SK-N-SH (cell line): ENCODE data around the gene ZNF793. TPM values are rescaled to one million over a fixed set of nuclear protein-coding genes. Genes with fewer than 3 reads are reported as not detected.

ENCODE experiments used
- CTCF ChIA-PET: fragments of 300-600, 350-600 bp; formaldehyde crosslinking; extraction: SDS; loops from one replicate; lab custom pipeline; 2021; lab: Yijun Ruan, JAX
- POLR2A ChIA-PET: fragments of 350-600 bp; sonication (Branson Sonifier 250); formaldehyde crosslinking; extraction: SDS; loops from one replicate; lab custom pipeline; 2020; ENCODE audit warnings: antibody characterized with exemption, inconsistent platforms; lab: Yijun Ruan, JAX
- DNase-seq: peaks from one replicate; pipeline ENCODE4 v3.0.0; 2012
- H2AFZ ChIP-seq: fragments of 200-600 bp; sonication (generic); 2 replicates; pipeline ENCODE4 v1.8.1; 2016; ENCODE audit warnings: antibody characterized with exemption, mild to moderate bottlenecking, low read depth
- H3F3A ChIP-seq: fragments of 200-600 bp; sonication (generic); replicated peaks from 2 replicates; pipeline ENCODE3; 2016; ENCODE audit warnings: antibody characterized with exemption, mild to moderate bottlenecking; ENCODE audit not compliant: insufficient read depth
- H3K27ac ChIP-seq, 2 experiments: fragments of 200-500 bp in 1 of 2; fragments of 200-600 bp in 1 of 2; sonication (Bioruptor generic) in 1 of 2; sonication (generic), shearing (Covaris generic) in 1 of 2; 2 replicates each; pipeline versions ENCODE4 v1.5.1 to v1.6.1; 2014 to 2016; ENCODE audit warnings: low read depth in 2 of 2, inconsistent platforms in 1 of 2, low read length in 1 of 2, mild to moderate bottlenecking in 1 of 2, mixed read lengths in 1 of 2
- H3K27me3 ChIP-seq: fragments of 200-600 bp; sonication (generic), shearing (Covaris generic); 2 replicates; pipeline ENCODE4 v1.6.1; 2016; ENCODE audit warnings: mixed run types; ENCODE audit not compliant: insufficient read depth
- H3K36me3 ChIP-seq, 2 experiments: fragments of 200-500 bp in 1 of 2; fragments of 200-600 bp in 1 of 2; sonication (Bioruptor generic) in 1 of 2; sonication (generic) in 1 of 2; replicated peaks in 1 of 2; 2 replicates each; pipeline versions ENCODE3 to v1.5.1; 2014 to 2016; ENCODE audit warnings: low read length in 1 of 2, mild to moderate bottlenecking in 1 of 2; ENCODE audit not compliant: insufficient read depth in 2 of 2, control insufficient read depth in 1 of 2
- H3K4me1 ChIP-seq, 2 experiments: fragments of 200-500 bp in 1 of 2; fragments of 200-600 bp in 1 of 2; sonication (Bioruptor generic) in 1 of 2; sonication (generic), shearing (Covaris generic) in 1 of 2; 2 replicates each; pipeline versions ENCODE4 v1.5.1 to v1.6.1; 2014 to 2016; ENCODE audit warnings: low read depth in 1 of 2, low read length in 1 of 2, mixed run types in 1 of 2; ENCODE audit not compliant: insufficient read depth in 2 of 2, control insufficient read depth in 1 of 2
- H3K4me2 ChIP-seq: fragments of 200-600 bp; sonication (generic), shearing (Covaris generic); 2 replicates; pipeline ENCODE4 v1.6.1; 2017; ENCODE audit warnings: mixed run types
- H3K4me3 ChIP-seq, 2 experiments: fragments of 200-500 bp in 1 of 2; fragments of 200-600 bp in 1 of 2; sonication (Bioruptor generic) in 1 of 2; sonication (generic), shearing (Covaris generic) in 1 of 2; 2 replicates each; pipeline versions ENCODE4 v1.5.1 to v1.8.1; 2014 to 2016; ENCODE audit warnings: low read depth in 2 of 2, inconsistent platforms in 1 of 2, low read length in 1 of 2, mild to moderate bottlenecking in 1 of 2, mixed read lengths in 1 of 2, moderate library complexity in 1 of 2
- H3K79me2 ChIP-seq: fragments of 200-600 bp; sonication (generic); 2 replicates; pipeline ENCODE4 v1.8.1; 2017; ENCODE audit warnings: mild to moderate bottlenecking; ENCODE audit not compliant: insufficient read depth
- H3K9ac ChIP-seq: fragments of 200-600 bp; sonication (generic); 2 replicates; pipeline ENCODE4 v1.6.1; 2017; ENCODE audit warnings: mixed run types
- H3K9me2 ChIP-seq: fragments of 200-600 bp; sonication (generic); 2 replicates; pipeline ENCODE4 v1.6.1; 2017; ENCODE audit warnings: mixed run types
- H3K9me3 ChIP-seq: fragments of 200-600 bp; sonication (generic); 2 replicates; pipeline ENCODE4 v1.6.1; 2017; ENCODE audit warnings: mixed run types, mild to moderate bottlenecking, moderate library complexity
- H4K20me1 ChIP-seq: fragments of 200-600 bp; sonication (generic); 2 replicates; pipeline ENCODE4 v1.6.1; 2017; ENCODE audit warnings: mild to moderate bottlenecking, mixed run types; ENCODE audit not compliant: insufficient read depth
- CHD2 ChIP-seq: fragments of 150-350 bp; IDR thresholded peaks from 2 replicates; pipeline ENCODE4 v1.6.1; 2018; ENCODE audit warnings: low read length; ENCODE audit not compliant: partially characterized antibody
- FOXM1 ChIP-seq: IDR thresholded peaks from 2 replicates; pipeline ENCODE4 v1.4.0; 2012; ENCODE audit warnings: low read depth, mild to moderate bottlenecking
- GABPA ChIP-seq: IDR thresholded peaks from 2 replicates; pipeline ENCODE4 v1.4.0; 2012; ENCODE audit warnings: low read depth, mild to moderate bottlenecking
- MEF2A ChIP-seq: IDR thresholded peaks from 2 replicates; pipeline ENCODE4 v1.4.0; 2012; ENCODE audit warnings: low read depth, borderline replicate concordance
- NRF1 ChIP-seq: IDR thresholded peaks from 2 replicates; pipeline ENCODE4 v1.6.1; 2012; ENCODE audit warnings: low read depth, mild to moderate bottlenecking, low read length
- POLR2AphosphoS5 ChIP-seq: IDR thresholded peaks from 2 replicates; pipeline ENCODE4 v1.6.1; 2012; ENCODE audit warnings: low read depth, low read length
- RCOR1 ChIP-seq: fragments of 150-350 bp; IDR thresholded peaks from 2 replicates; pipeline ENCODE4 v1.6.1; 2017; ENCODE audit warnings: antibody characterized with exemption, low read length
- RFX5 ChIP-seq: IDR thresholded peaks from 2 replicates; pipeline ENCODE4 v1.6.1; 2012; ENCODE audit warnings: mild to moderate bottlenecking, improper control_type of control experiment, low read length
- RXRA ChIP-seq: IDR thresholded peaks from 2 replicates; pipeline ENCODE4 v1.4.0; 2012; ENCODE audit warnings: low read depth, mild to moderate bottlenecking, borderline replicate concordance
- SIN3A ChIP-seq: IDR thresholded peaks from 2 replicates; pipeline ENCODE4 v1.6.1; 2012; ENCODE audit warnings: low read depth, mild to moderate bottlenecking, low read length, moderate library complexity, borderline replicate concordance
- TAF1 ChIP-seq: IDR thresholded peaks from 2 replicates; pipeline ENCODE4 v1.6.1; 2012; ENCODE audit warnings: low read depth, mild to moderate bottlenecking, low read length, moderate library complexity, borderline replicate concordance
- TCF12 ChIP-seq: IDR thresholded peaks from 2 replicates; pipeline ENCODE4 v1.4.0; 2012
- WGBS: methylation state at CpG from one replicate; pipeline ENCODE4 v1.1.6; 2017; ENCODE audit warnings: low lambda C conversion rate; 5-methylcytosine and 5-hydroxymethylcytosine counted together
- polyA plus RNA-seq, 3 experiments: library from polyadenylated mRNA; depleted of rRNA; stranded (reverse); fragments of >200 nt; gene quantifications; 2 replicates each; pipeline ENCODE4 v1.2.3, GENCODE V29; 2012
- TF ChIP-seq, protein P1 (sequence below): IDR thresholded peaks from 2 replicates; pipeline ENCODE4 v1.4.0; 2012; ENCODE audit warnings: low read depth, borderline replicate concordance
- TF ChIP-seq, protein P2 (sequence below): IDR thresholded peaks from 2 replicates; pipeline ENCODE4 v1.4.0; 2012; ENCODE audit warnings: low read depth, borderline replicate concordance
- TF ChIP-seq, protein P3 (sequence below): fragments of 150-350 bp; IDR thresholded peaks from 2 replicates; pipeline ENCODE4 v1.6.1; 2016; ENCODE audit warnings: mild to moderate bottlenecking, low read depth, low read length
- TF ChIP-seq, protein P4 (sequence below): fragments of 150-350 bp; IDR thresholded peaks from 2 replicates; pipeline ENCODE4 v1.6.1; 2017; ENCODE audit warnings: antibody characterized with exemption, low read length, low read depth, borderline replicate concordance

ZNF793 gene
- polyA plus RNA-seq, 1 of the 3 experiments (the other 2 are of a cell fraction), result 2.3 TPM

- H3K4me1 ChIP-seq, result no peaks in the 10 kb centered on the region
- no peak for DNase-seq
- TF ChIP-seq RFX5 (no peak), NRF1 (no peak), RCOR1 (no peak), POLR2AphosphoS5 (no peak), SIN3A (no peak), FOXM1 (no peak), RXRA (no peak)
- TF ChIP-seq, protein P1, sequence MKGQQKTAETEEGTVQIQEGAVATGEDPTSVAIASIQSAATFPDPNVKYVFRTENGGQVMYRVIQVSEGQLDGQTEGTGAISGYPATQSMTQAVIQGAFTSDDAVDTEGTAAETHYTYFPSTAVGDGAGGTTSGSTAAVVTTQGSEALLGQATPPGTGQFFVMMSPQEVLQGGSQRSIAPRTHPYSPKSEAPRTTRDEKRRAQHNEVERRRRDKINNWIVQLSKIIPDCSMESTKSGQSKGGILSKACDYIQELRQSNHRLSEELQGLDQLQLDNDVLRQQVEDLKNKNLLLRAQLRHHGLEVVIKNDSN, result no peak
- TF ChIP-seq, protein P2, sequence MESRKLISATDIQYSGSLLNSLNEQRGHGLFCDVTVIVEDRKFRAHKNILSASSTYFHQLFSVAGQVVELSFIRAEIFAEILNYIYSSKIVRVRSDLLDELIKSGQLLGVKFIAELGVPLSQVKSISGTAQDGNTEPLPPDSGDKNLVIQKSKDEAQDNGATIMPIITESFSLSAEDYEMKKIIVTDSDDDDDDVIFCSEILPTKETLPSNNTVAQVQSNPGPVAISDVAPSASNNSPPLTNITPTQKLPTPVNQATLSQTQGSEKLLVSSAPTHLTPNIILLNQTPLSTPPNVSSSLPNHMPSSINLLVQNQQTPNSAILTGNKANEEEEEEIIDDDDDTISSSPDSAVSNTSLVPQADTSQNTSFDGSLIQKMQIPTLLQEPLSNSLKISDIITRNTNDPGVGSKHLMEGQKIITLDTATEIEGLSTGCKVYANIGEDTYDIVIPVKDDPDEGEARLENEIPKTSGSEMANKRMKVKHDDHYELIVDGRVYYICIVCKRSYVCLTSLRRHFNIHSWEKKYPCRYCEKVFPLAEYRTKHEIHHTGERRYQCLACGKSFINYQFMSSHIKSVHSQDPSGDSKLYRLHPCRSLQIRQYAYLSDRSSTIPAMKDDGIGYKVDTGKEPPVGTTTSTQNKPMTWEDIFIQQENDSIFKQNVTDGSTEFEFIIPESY, result no peak
- TF ChIP-seq, protein P3, sequence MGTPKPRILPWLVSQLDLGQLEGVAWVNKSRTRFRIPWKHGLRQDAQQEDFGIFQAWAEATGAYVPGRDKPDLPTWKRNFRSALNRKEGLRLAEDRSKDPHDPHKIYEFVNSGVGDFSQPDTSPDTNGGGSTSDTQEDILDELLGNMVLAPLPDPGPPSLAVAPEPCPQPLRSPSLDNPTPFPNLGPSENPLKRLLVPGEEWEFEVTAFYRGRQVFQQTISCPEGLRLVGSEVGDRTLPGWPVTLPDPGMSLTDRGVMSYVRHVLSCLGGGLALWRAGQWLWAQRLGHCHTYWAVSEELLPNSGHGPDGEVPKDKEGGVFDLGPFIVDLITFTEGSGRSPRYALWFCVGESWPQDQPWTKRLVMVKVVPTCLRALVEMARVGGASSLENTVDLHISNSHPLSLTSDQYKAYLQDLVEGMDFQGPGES, result no peak
- TF ChIP-seq, all 33 proteins: peak for 0
- no peak overlapping the region for H3K27ac ChIP-seq
- CTCF ChIA-PET, result interaction anchor here (1.1 kb wide), 1 partner anchor 20 kb away, joined by 3 read pairs; no protein-coding TSS in a partner anchor
- no peak overlapping the region for H2AFZ ChIP-seq
- POLR2A ChIA-PET, result no interaction called here
- H3K27me3 ChIP-seq, result no peaks in the 10 kb centered on the region
- H3K4me2 ChIP-seq, result no peak overlapping the region
- H3K79me2 ChIP-seq, result no peaks in the 10 kb centered on the region
- H3K9me3 ChIP-seq, result peaks cover 15% of the 10 kb centered on the region; the same call in 1 of the 2 replicates
- H3F3A ChIP-seq, result no peaks in the 10 kb centered on the region
- H3K4me3 ChIP-seq, result no peak overlapping the region
- no peak overlapping the region for H3K9ac ChIP-seq
- H3K9me2 ChIP-seq, result no peaks in the 10 kb centered on the region
- no peaks in the 10 kb centered on the region for H4K20me1 ChIP-seq
- peaks cover 17 to 22% of the 10 kb centered on the region in 2 experiments for H3K36me3 ChIP-seq
Observed at GRCh38 chr19:37572203-37572602, 65.5 kb downstream of the ZNF793 start.

- Histone ChIP-seq H3K27ac (no peak overlapping the region), H3K9ac (no peak overlapping the region), H3K4me1 (no peaks in the 10 kb centered on the region), H3K79me2 (no peaks in the 10 kb centered on the region; the same call in 1 of the 2 replicates), H3K4me3 (no peak overlapping the region), H3K4me2 (no peak overlapping the region), H4K20me1 (no peaks in the 10 kb centered on the region), H3K27me3 (no peaks in the 10 kb centered on the region), H2AFZ (no peak overlapping the region), H3K36me3 (peaks cover 38 to 39% of the 10 kb centered on the region in 2 experiments), H3K9me3 (peaks cover 6% of the 10 kb centered on the region; the same call in 1 of the 2 replicates), H3F3A (no peaks in the 10 kb centered on the region), H3K9me2 (no peaks in the 10 kb centered on the region)
- TF ChIP-seq, protein P4, sequence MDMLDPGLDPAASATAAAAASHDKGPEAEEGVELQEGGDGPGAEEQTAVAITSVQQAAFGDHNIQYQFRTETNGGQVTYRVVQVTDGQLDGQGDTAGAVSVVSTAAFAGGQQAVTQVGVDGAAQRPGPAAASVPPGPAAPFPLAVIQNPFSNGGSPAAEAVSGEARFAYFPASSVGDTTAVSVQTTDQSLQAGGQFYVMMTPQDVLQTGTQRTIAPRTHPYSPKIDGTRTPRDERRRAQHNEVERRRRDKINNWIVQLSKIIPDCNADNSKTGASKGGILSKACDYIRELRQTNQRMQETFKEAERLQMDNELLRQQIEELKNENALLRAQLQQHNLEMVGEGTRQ, result no peak
- TF ChIP-seq TCF12 (no peak), GABPA (no peak), TAF1 (no peak), RFX5 (no peak), SIN3A (no peak), RXRA (no peak), CHD2 (no peak), MEF2A (no peak)
- TF ChIP-seq, protein P2, result no peak
- ChIA-PET CTCF (interaction anchor here (0.7 to 1.1 kb wide), 3 partner anchors 9 to 31 kb away, joined by 3 read pairs; no protein-coding TSS in a partner anchor), POLR2A (no interaction called here)
- no peak for DNase-seq
- WGBS, result 52% methylated on average over 2 of the region's 2 CpGs
Observed at GRCh38 chr19:37583340-37583739, 76.6 kb downstream of the ZNF793 start.
